Stomach (tissue), 9 donors: ENCODE data around the gene CEACAM7. TPM values are rescaled to one million over a fixed set of nuclear protein-coding genes. Genes with fewer than 3 reads are reported as not detected.

Source experiments
- DNase-seq, 2 donors: peaks; one replicate each; pipeline versions ENCODE4 v3.0.0 to v3.0.0-alpha.2; 2013 to 2019
- H3K27ac ChIP-seq, 5 donors: fragments of 200-600 bp in 4 of 5; sonication (generic) in 4 of 5; one replicate each; pipeline ENCODE4 v1.5.1; 2013 to 2019; ENCODE audit warnings: mild to moderate bottlenecking in 1 of 5, moderate library complexity in 1 of 5
- H3K27me3 ChIP-seq, 3 donors: fragments of 200-600 bp; sonication (generic); one replicate each; pipeline ENCODE4 v1.5.1; 2017 to 2019; ENCODE audit warnings: mixed run types in 1 of 3
- H3K36me3 ChIP-seq, 4 donors: fragments of 200-600 bp; sonication (generic); 1 replicate in 3 of 4; 2 replicates in 1 of 4; pipeline ENCODE4 v1.5.1; 2016 to 2019
- H3K4me1 ChIP-seq, 4 donors: fragments of 200-600 bp; sonication (generic); one replicate each; pipeline ENCODE4 v1.5.1; 2016 to 2019
- H3K4me3 ChIP-seq, 4 donors: fragments of 200-600 bp; sonication (generic) in 3 of 4; one replicate each; pipeline ENCODE4 v1.5.1; 2016 to 2019; ENCODE audit warnings: mild to moderate bottlenecking in 1 of 4
- H3K9me3 ChIP-seq, 4 donors: fragments of 200-600 bp; sonication (generic); one replicate each; pipeline ENCODE4 v1.5.1; 2016 to 2019
- EP300 ChIP-seq: sonication (generic); formaldehyde crosslinking; IDR thresholded peaks from one replicate; pipeline ENCODE4 v1.6.1; 2017; ENCODE audit warnings: antibody characterized with exemption
- POLR2A ChIP-seq, 4 donors: fragments of 450-650 bp; IDR thresholded peaks; one replicate each; pipeline ENCODE4 v1.6.1; 2016; ENCODE audit warnings: antibody characterized with exemption in 4 of 4, control low read depth in 2 of 4, mild to moderate bottlenecking in 1 of 4, moderate library complexity in 1 of 4
- POLR2AphosphoS5 ChIP-seq, 3 donors: sonication (generic); formaldehyde crosslinking; IDR thresholded peaks; one replicate each; pipeline ENCODE4 v1.6.1; 2016; ENCODE audit warnings: antibody characterized with exemption in 3 of 3
- WGBS, 5 donors: extraction: QIAGEN DNeasy Blood & Tissue Kit in 3 of 5; methylation state at CpG; one replicate each; pipeline versions ENCODE4 v1.1.5 to v1.1.7; 2013 to 2018; 5-methylcytosine and 5-hydroxymethylcytosine counted together
- intact Hi-C: fragments of 100-400 bp; cut with DNase I; formaldehyde crosslinking; loops from one replicate; pipeline ENCODE4 v1.15.1; 2023; ENCODE audit warnings: low total_unique reads
- polyA plus RNA-seq, 3 donors: library from polyadenylated mRNA; stranded (reverse); fragments of 200-250 nt; gene quantifications; one replicate each; pipeline ENCODE4 v1.2.3, GENCODE V29; 2013
- total RNA-seq, 5 donors: library from RNA; depleted of rRNA; stranded (reverse); fragments of >200 nt; gene quantifications; one replicate each; pipeline versions ENCODE4 v1.1.0 to v1.2.3, GENCODE V29; 2014 to 2016
- TF ChIP-seq, protein P1 (sequence below), 7 experiments: fragments of 450-650 bp in 4 of 7; fragments of 200-600 bp in 3 of 7; sonication (generic) in 3 of 7; IDR thresholded peaks; one replicate each; pipeline ENCODE4 v1.5.1; 2016 to 2019; ENCODE audit warnings: antibody characterized with exemption in 7 of 7, control low read depth in 2 of 7, mild to moderate bottlenecking in 1 of 7
- donor health status: healthy with polysubstance abuse.
- donor health status: Bipolar disorder and iron deficiency.
- donor health status: healthy.

Gene CEACAM7
- total and polyA plus RNA-seq, 8 donors, result 1.3 to 6.2 TPM; not detected in 6

DNA sequence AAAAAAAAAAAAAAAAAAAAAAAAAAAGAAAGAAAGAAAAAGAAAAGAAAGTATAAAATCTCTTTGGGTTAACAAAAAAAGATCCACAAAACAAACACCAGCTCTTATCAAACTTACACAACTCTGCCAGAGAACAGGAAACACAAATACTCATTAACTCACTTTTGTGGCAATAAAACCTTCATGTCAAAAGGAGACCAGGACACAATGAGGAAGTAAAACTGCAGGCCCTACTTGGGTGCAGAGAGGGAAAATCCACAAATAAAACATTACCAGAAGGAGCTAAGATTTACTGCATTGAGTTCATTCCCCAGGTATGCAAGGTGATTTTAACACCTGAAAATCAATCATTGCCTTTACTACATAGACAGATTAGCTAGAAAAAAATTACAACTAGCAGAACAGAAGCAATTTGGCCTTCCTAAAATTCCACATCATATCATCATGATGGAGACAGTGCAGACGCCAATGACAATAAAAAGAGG is 10.7 kb upstream of the CEACAM7 start:
- H3K4me1 ChIP-seq, result peaks cover 0 to 12% (median 8%) of the 10 kb centered on the region in 4 donors
- TF ChIP-seq POLR2A (IDR thresholded peaks at IDR 0.05) (no peak), POLR2AphosphoS5 (IDR thresholded peaks at IDR 0.05) (peak in 1 of 3 donors; percentile 7), EP300 (no peak)
- TF ChIP-seq, protein P1, sequence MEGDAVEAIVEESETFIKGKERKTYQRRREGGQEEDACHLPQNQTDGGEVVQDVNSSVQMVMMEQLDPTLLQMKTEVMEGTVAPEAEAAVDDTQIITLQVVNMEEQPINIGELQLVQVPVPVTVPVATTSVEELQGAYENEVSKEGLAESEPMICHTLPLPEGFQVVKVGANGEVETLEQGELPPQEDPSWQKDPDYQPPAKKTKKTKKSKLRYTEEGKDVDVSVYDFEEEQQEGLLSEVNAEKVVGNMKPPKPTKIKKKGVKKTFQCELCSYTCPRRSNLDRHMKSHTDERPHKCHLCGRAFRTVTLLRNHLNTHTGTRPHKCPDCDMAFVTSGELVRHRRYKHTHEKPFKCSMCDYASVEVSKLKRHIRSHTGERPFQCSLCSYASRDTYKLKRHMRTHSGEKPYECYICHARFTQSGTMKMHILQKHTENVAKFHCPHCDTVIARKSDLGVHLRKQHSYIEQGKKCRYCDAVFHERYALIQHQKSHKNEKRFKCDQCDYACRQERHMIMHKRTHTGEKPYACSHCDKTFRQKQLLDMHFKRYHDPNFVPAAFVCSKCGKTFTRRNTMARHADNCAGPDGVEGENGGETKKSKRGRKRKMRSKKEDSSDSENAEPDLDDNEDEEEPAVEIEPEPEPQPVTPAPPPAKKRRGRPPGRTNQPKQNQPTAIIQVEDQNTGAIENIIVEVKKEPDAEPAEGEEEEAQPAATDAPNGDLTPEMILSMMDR (IDR thresholded peaks at IDR 0.05), result no peak
- no peaks in the 10 kb centered on the region for H3K9me3 ChIP-seq
- 26 to 47% (median 41%) methylated on average over 1 of the region's 1 CpG for WGBS, 5 donors
- peaks cover 0 to 48% (median 0%) of the 10 kb centered on the region in 3 donors for H3K27me3 ChIP-seq
- DNase-seq, result peak; percentile 4 to 62
- H3K27ac ChIP-seq, result peak overlapping the region in 3 of 5 donors; percentile 55 to 80 (median 66)
- intact Hi-C loops, result no loop called here
- H3K36me3 ChIP-seq, result no peaks in the 10 kb centered on the region
- H3K4me3 ChIP-seq, result no peak overlapping the region

GRCh38 chr19:41697198-41697855 is 9.3 kb upstream of the CEACAM7 start:
- no peak overlapping the region for H3K27ac ChIP-seq
- WGBS, 5 donors, result 71 to 79% (median 73%) methylated on average over 9 of the region's 9 CpGs
- H3K36me3 ChIP-seq, result no peaks in the 10 kb centered on the region
- H3K9me3 ChIP-seq, result peaks cover 0 to 10% (median 5%) of the 10 kb centered on the region in 4 donors
- H3K4me1 ChIP-seq, result peaks cover 0 to 12% (median 8%) of the 10 kb centered on the region in 4 donors
- H3K27me3 ChIP-seq, result peaks cover 0 to 44% (median 0%) of the 10 kb centered on the region in 3 donors
- intact Hi-C loops, result no loop called here
- peak in 1 of 2 donors; percentile 11 for DNase-seq
- TF ChIP-seq POLR2A (IDR thresholded peaks at IDR 0.05) (no peak), POLR2AphosphoS5 (IDR thresholded peaks at IDR 0.05) (no peak), EP300 (no peak)
- TF ChIP-seq, protein P1 (IDR thresholded peaks at IDR 0.05), result no peak
- no peak overlapping the region for H3K4me3 ChIP-seq

GRCh38 chr19:41696402-41697197 is 8.5 kb upstream of the CEACAM7 start:
- peaks cover 0 to 43% (median 0%) of the 10 kb centered on the region in 3 donors for H3K27me3 ChIP-seq
- H3K4me1 ChIP-seq, result peaks cover 0 to 12% (median 8%) of the 10 kb centered on the region in 4 donors
- 53 to 64% (median 61%) methylated on average over 5 to 7 of the region's 7 CpGs for WGBS, 5 donors
- TF ChIP-seq, protein P1 (IDR thresholded peaks at IDR 0.05), result no peak
- TF ChIP-seq POLR2AphosphoS5 (IDR thresholded peaks at IDR 0.05) (no peak), EP300 (no peak), POLR2A (IDR thresholded peaks at IDR 0.05) (no peak)
- intact Hi-C loops, result no loop called here
- no peaks in the 10 kb centered on the region for H3K36me3 ChIP-seq
- no peak overlapping the region for H3K27ac ChIP-seq
- DNase-seq, result peak; percentile 24 to 65
- no peak overlapping the region for H3K4me3 ChIP-seq
- H3K9me3 ChIP-seq, result peaks cover 0 to 16% (median 5%) of the 10 kb centered on the region in 4 donors

- DNase-seq, result no peak
- 50 to 73% (median 69%) methylated on average over 1 to 2 of the region's 2 CpGs for WGBS, 5 donors
- Histone ChIP-seq H3K9me3 (peaks cover 0 to 20% (median 5%) of the 10 kb centered on the region in 4 donors), H3K4me3 (no peak overlapping the region), H3K27ac (no peak overlapping the region), H3K27me3 (peaks cover 0 to 48% (median 0%) of the 10 kb centered on the region in 3 donors), H3K4me1 (peaks cover 0 to 16% (median 8%) of the 10 kb centered on the region in 4 donors), H3K36me3 (no peaks in the 10 kb centered on the region)
- intact Hi-C loops, result no loop called here
- TF ChIP-seq POLR2AphosphoS5 (IDR thresholded peaks at IDR 0.05), result no peak
- TF ChIP-seq, protein P1 (IDR thresholded peaks at IDR 0.05), result no peak
- no peak for TF ChIP-seq EP300
- TF ChIP-seq POLR2A (IDR thresholded peaks at IDR 0.05), result no peak
Observed at GRCh38 chr19:41695745-41696144, 7.7 kb upstream of the CEACAM7 start.
